Heart left ventricle (tissue), 16 donors: ENCODE results near the gene FAM181A. TPM values are rescaled to one million over a fixed set of nuclear protein-coding genes. Genes with fewer than 3 reads are reported as not detected.

Experiments
- ATAC-seq, 4 donors: fragments of 200-7000 bp; cut with Tn5 transposase; one replicate each; pipeline ENCODE4 v1.9.1; 2020 to 2022; ENCODE audit warnings: moderate library complexity in 4 of 4, mild to moderate bottlenecking in 3 of 4, moderate number of reproducible peaks in 1 of 4
- DNase-seq, 5 donors: peaks; one replicate each; pipeline ENCODE4 v3.0.0-alpha.2; 2020
- H3K27ac ChIP-seq, 12 donors: fragments of 200-600 bp; sonication (generic) in 4 of 12; one replicate each; pipeline versions ENCODE4 v1.5.0 to v1.8.0; 2016 to 2022; ENCODE audit warnings: mild to moderate bottlenecking in 2 of 12
- H3K27me3 ChIP-seq, 9 donors: fragments of 200-600 bp; sonication (generic) in 2 of 9; one replicate each; pipeline versions ENCODE4 v1.5.1 to v1.8.0; 2016 to 2022; ENCODE audit warnings: mild to moderate bottlenecking in 3 of 9
- H3K36me3 ChIP-seq, 9 donors: fragments of 200-600 bp; sonication (generic) in 2 of 9; one replicate each; pipeline versions ENCODE4 v1.5.0 to v1.8.0; 2018 to 2022; ENCODE audit warnings: mild to moderate bottlenecking in 2 of 9
- H3K4me1 ChIP-seq, 12 donors: fragments of 200-600 bp; sonication (generic) in 4 of 12; one replicate each; pipeline versions ENCODE4 v1.5.0 to v1.8.0; 2016 to 2022; ENCODE audit warnings: mild to moderate bottlenecking in 3 of 12
- H3K4me3 ChIP-seq, 12 donors: fragments of 200-600 bp; sonication (generic) in 4 of 12; one replicate each; pipeline versions ENCODE4 v1.5.0 to v1.8.0; 2017 to 2022; ENCODE audit warnings: mild to moderate bottlenecking in 9 of 12, moderate library complexity in 4 of 12
- H3K9me3 ChIP-seq, 12 donors: fragments of 200-600 bp; sonication (generic) in 4 of 12; one replicate each; pipeline versions ENCODE4 v1.5.0 to v1.8.0; 2016 to 2022; ENCODE audit warnings: mild to moderate bottlenecking in 1 of 12
- POLR2A ChIP-seq, 2 donors: fragments of 450-650 bp; IDR thresholded peaks; one replicate each; pipeline ENCODE4 v1.6.1; 2017; ENCODE audit warnings: antibody characterized with exemption in 2 of 2, mild to moderate bottlenecking in 2 of 2, moderate library complexity in 2 of 2
- WGBS, 4 donors: extraction: QIAGEN DNeasy Blood & Tissue Kit in 2 of 4; methylation state at CpG; one replicate each; pipeline versions ENCODE4 v1.1.5 to v1.1.7; 2013 to 2018; 5-methylcytosine and 5-hydroxymethylcytosine counted together
- intact Hi-C, 10 donors: fragments of 100-400 bp; cut with DNase I; formaldehyde crosslinking; loops; one replicate each; pipeline versions ENCODE4 v1.11.1 to v1.14.2; 2022
- polyA plus RNA-seq, 2 donors: library from polyadenylated mRNA; stranded (reverse); fragments of 200-250 nt; gene quantifications; one replicate each; pipeline ENCODE4 v1.2.3, GENCODE V29; 2013
- total RNA-seq, 9 donors: library from RNA; depleted of rRNA in 2 of 9; stranded (reverse); fragments of >200 nt in 2 of 9; fragmentation: NEBNext Ultra II Directional in 3 of 9; extraction: Animal tissue kit (Norgen Biotek cat#: 25700) in 3 of 9; gene quantifications; one replicate each; pipeline versions ENCODE4 v1.1.0 to v1.2.4, GENCODE V29; 2016 to 2023
- TF ChIP-seq, protein P1 (sequence below), 12 donors: fragments of 200-600 bp; sonication (generic) in 4 of 12; IDR thresholded peaks; one replicate each; pipeline versions ENCODE4 v1.5.0 to v1.8.0; 2018 to 2022; ENCODE audit warnings: antibody characterized with exemption in 12 of 12, mild to moderate bottlenecking in 5 of 12
- donor health status: ischemic (EF 13 %, LVEDD 7.1; RV severe dilation, severe dysfunction).
- donor health status: healthy with polysubstance abuse.
- donor health status: DM: no; HTN: yes; CAD: no.
- donor health status: DM: no; HTN: no; CAD: no.
- donor health status: ischemic (EF 25% LVEDD 6.9; RV normal size, moderate dysfunction).
- donor health status: ischemic (EF 25% LVEDD 5.7; RV mildly dilated, moderate dysfunction).
- donor health status: healthy.
- donor health status: DM: yes; HTN: yes; CAD: no.
- donor health status: ischemic (EF 35%, LVEDD 5.7; RV mildly dilated, moderate dysfunction).
- donor health status: nonischemic (EF 11% LVEDD 7.7; RV severe dilation, severe dysfunction).
- donor health status: DM: yes; HTN: yes; CAD: no.
- donor health status: PGD.
- donor health status: ischemic (EF 29% LVEDD 5.4; RV normal size, mild dysfunction).
- donor health status: nonischemic (EF 23%, LVEDD 6.1; RV moderate dilation, normal function).

FAM181A gene
- total and polyA plus RNA-seq, 11 donors: not detected

DNA sequence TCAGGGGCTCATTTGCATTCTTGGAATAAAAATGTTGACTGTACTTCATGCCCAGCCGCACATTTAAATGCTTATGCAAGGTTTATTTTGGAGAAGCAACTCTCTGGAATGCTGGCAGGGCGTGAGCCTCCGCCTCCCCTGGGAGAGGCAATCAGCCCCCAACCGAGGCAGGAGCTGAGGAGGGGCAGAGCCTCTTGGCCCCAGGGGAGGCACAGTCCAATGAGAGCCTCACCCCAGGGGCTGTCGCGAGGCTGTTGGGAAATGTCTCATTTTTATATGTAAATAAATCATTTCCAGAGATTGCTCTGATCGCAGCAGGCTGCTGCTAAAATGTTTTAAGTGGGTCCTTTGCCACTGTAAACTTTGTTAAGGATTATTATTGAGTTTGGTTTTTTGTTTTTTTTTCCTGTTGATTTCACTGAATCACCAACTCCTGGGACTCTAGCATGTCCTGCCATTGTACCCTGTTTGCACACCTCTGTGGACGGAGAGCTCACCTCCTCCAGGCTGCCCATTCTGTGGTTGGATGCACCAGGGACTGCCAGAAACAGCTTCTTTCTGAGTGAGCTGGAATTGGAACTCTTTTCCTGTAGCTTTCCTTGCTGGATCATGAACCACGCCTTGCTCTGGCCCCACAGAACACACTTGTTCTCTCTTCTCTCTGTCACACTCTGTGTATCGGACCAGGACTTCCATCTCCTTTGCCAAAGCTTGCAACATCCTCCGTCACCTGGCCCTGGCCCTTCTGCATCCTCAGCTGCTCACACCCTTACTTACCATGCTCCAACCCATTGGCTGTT, 46.9 kb upstream of the FAM181A start:
- 40 to 55% (median 43%) methylated on average over 11 of the region's 11 CpGs for WGBS, 4 donors
- H3K36me3 ChIP-seq: no peaks in the 10 kb centered on the region
- intact Hi-C loops: no loop called here

DNA sequence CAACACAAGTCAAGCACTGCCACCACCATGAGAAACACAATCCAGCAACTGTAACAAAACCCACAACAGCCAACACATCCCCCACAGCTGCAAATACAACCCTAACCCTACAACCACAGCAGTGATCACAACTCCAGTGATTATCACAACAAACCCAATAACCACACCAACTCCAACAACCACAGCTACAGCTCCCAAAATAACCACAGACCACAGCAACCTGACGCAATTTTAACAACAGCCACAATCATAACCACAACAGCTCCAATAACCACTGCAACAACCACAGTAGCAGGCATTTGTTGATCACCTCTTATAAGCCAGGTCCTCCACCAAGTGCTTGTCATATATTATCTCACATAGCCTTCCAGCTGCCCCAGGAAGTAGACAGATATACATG, 42.2 kb upstream of the FAM181A start:
- DNase-seq: no peak
- no peak overlapping the region for H3K4me3 ChIP-seq
- peaks cover 0 to 7% (median 0%) of the 10 kb centered on the region in 12 donors for H3K9me3 ChIP-seq
- no peaks in the 10 kb centered on the region for H3K36me3 ChIP-seq
- WGBS, 4 donors: 76 to 87% (median 84%) methylated on average over 1 of the region's 1 CpG
- intact Hi-C loops: no loop called here
- peaks cover 0 to 8% (median 0%) of the 10 kb centered on the region in 12 donors for H3K4me1 ChIP-seq
- no peak for ATAC-seq
- H3K27me3 ChIP-seq: peaks cover 0 to 11% (median 0%) of the 10 kb centered on the region in 9 donors
- TF ChIP-seq POLR2A (IDR thresholded peaks at IDR 0.05): no peak
- TF ChIP-seq, protein P1, sequence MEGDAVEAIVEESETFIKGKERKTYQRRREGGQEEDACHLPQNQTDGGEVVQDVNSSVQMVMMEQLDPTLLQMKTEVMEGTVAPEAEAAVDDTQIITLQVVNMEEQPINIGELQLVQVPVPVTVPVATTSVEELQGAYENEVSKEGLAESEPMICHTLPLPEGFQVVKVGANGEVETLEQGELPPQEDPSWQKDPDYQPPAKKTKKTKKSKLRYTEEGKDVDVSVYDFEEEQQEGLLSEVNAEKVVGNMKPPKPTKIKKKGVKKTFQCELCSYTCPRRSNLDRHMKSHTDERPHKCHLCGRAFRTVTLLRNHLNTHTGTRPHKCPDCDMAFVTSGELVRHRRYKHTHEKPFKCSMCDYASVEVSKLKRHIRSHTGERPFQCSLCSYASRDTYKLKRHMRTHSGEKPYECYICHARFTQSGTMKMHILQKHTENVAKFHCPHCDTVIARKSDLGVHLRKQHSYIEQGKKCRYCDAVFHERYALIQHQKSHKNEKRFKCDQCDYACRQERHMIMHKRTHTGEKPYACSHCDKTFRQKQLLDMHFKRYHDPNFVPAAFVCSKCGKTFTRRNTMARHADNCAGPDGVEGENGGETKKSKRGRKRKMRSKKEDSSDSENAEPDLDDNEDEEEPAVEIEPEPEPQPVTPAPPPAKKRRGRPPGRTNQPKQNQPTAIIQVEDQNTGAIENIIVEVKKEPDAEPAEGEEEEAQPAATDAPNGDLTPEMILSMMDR (IDR thresholded peaks at IDR 0.05): no peak
- no peak overlapping the region for H3K27ac ChIP-seq

More for the DNA sequence above, 46.9 kb upstream of the FAM181A start:
- Histone ChIP-seq H3K9me3 (no peaks in the 10 kb centered on the region), H3K27ac (no peak overlapping the region), H3K27me3 (no peaks in the 10 kb centered on the region), H3K4me1 (peaks cover 0 to 13% (median 2%) of the 10 kb centered on the region in 12 donors), H3K4me3 (peak overlapping the region in 4 of 12 donors; percentile 21 to 32 (median 27))
- TF ChIP-seq, protein P1 (IDR thresholded peaks at IDR 0.05): no peak
- no peak for TF ChIP-seq POLR2A (IDR thresholded peaks at IDR 0.05)
- DNase-seq (peak in 1 of 5 donors; percentile 38), ATAC-seq (no peak)

DNA sequence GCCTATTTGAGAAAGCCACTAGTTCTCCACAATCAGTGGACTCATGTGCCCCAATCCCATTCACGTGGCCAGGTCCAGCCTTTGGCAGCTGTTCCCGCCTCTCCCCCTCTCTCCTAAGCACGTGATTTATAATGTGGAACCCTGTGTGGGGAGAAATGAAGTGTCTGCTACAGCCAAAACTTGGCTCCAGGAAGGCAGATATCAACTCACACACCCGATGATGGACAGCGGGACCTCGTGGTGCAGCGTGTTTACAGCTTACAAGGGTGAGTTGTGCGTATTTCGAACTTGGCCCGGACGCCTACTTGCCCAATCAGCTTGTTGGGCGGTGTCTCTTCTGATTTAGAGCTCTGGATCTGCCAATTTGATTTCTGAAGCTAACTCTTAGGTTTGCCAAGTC, 38.1 kb upstream of the FAM181A start:
- peaks cover 0 to 15% (median 0%) of the 10 kb centered on the region in 9 donors for H3K27me3 ChIP-seq
- H3K27ac ChIP-seq: no peak overlapping the region
- 48 to 83% (median 65%) methylated on average over 10 to 12 of the region's 12 CpGs for WGBS, 4 donors
- ATAC-seq: peak in 3 of 4 donors; percentile 16 to 69 (median 43)
- no peak for DNase-seq
- peaks cover 0 to 11% (median 1%) of the 10 kb centered on the region in 12 donors for H3K4me1 ChIP-seq
- intact Hi-C loops: no loop called here
- peaks cover 0 to 7% (median 0%) of the 10 kb centered on the region in 12 donors for H3K9me3 ChIP-seq
- H3K36me3 ChIP-seq: no peaks in the 10 kb centered on the region
- no peak for TF ChIP-seq POLR2A (IDR thresholded peaks at IDR 0.05)
- TF ChIP-seq, protein P1 (IDR thresholded peaks at IDR 0.05): no peak
- H3K4me3 ChIP-seq: no peak overlapping the region

DNA sequence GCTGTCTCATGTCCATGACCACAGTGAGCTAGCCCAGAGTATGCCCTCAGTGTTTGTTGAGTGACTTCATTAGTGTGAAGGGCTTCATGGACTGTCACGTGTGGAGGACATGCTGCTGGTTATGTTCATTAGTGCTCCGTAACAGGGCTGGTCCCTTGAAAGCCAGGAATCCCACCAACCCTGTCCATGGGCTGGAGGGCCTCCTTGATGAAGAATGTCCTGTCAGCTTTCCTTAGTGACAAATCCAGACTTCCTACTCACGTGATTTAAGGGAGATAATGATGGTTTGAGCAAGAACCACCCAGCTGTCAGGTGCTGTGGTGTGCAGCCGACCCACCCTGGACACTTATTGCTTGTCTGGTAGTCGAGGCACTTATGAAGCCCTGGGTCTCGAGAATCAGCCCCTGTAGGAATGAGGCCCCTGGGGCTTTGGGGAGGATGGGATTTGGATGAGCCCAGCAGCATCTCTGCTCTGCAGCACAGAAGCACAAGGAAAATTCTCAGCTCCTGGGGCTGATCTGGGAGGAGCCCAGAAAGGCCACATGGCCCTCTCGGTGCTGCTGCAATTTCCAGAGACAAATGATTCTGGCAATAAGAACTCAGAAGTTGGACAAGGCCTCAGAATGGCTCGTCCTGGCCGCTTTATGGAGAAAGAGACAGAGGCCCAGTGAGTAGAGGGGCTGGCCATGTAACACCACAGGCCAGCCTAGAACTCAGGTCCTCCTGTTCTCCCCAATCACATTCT, 37.2 kb upstream of the FAM181A start:
- Histone ChIP-seq H3K4me3 (no peak overlapping the region), H3K9me3 (peaks cover 0 to 7% (median 0%) of the 10 kb centered on the region in 12 donors), H3K36me3 (no peaks in the 10 kb centered on the region), H3K27ac (no peak overlapping the region), H3K27me3 (peaks cover 0 to 15% (median 0%) of the 10 kb centered on the region in 9 donors), H3K4me1 (peaks cover 0 to 11% (median 1%) of the 10 kb centered on the region in 12 donors)
- WGBS, 4 donors: 67 to 75% (median 72%) methylated on average over 8 to 9 of the region's 9 CpGs
- ATAC-seq (no peak), DNase-seq (no peak)
- intact Hi-C loops: loop anchor here in 7 of 10 donors (5.0 to 10.0 kb wide), 3 partner anchors 95 to 233 kb away; partner anchors contain the start of gene PRIMA1 (in 2 of the 7)
- no peak for TF ChIP-seq POLR2A (IDR thresholded peaks at IDR 0.05)
- TF ChIP-seq, protein P1 (IDR thresholded peaks at IDR 0.05): no peak
